Keratinocyte (primary cell): ENCODE data around the gene ATRNL1. TPM values are rescaled to one million over a fixed set of nuclear protein-coding genes. Genes with fewer than 3 reads are reported as not detected.

Source experiments
- DNase-seq: peaks from one replicate; pipeline ENCODE4 v3.0.0-alpha.2; 2011; ENCODE audit warnings: low read depth, missing footprints, low spot score
- FAIRE-seq: peaks from 2 replicates; lab custom pipeline; 2011; peaks lifted over from hg19 to GRCh38; lab: Jason Lieb, UNC
- H2AFZ ChIP-seq: 2 replicates; pipeline ENCODE4 v1.6.0; 2012; ENCODE audit warnings: low read length, control low read depth, inconsistent platforms; ENCODE audit not compliant: control insufficient read depth
- H3K27ac ChIP-seq: 2 replicates; pipeline ENCODE4 v1.5.1; 2011; ENCODE audit warnings: low read length; ENCODE audit not compliant: control insufficient read depth, insufficient read depth
- H3K27me3 ChIP-seq: 3 replicates; pipeline ENCODE4 v1.6.0; 2011; ENCODE audit warnings: low read length; ENCODE audit not compliant: control insufficient read depth, insufficient read depth; ENCODE audit errors: extremely low read depth
- H3K36me3 ChIP-seq, 2 experiments: 2 replicates in 1 of 2; 3 replicates in 1 of 2; pipeline ENCODE4 v1.5.1; 2011; ENCODE audit warnings: low read length in 2 of 2, mild to moderate bottlenecking in 1 of 2; ENCODE audit not compliant: control insufficient read depth in 2 of 2, insufficient read depth in 2 of 2; ENCODE audit errors: extremely low read depth in 1 of 2
- H3K4me1 ChIP-seq: 3 replicates; pipeline ENCODE4 v1.5.1; 2011; ENCODE audit warnings: low read length; ENCODE audit not compliant: control insufficient read depth, insufficient read depth; ENCODE audit errors: extremely low read depth
- H3K4me2 ChIP-seq: 3 replicates; pipeline ENCODE4 v1.6.0; 2011; ENCODE audit warnings: low read depth, low read length; ENCODE audit not compliant: control insufficient read depth, insufficient read depth; ENCODE audit errors: extremely low read depth
- H3K4me3 ChIP-seq, 3 experiments: fragments of 200-600 bp in 1 of 3; sonication (generic) in 1 of 3; 2 replicates in 2 of 3; 3 replicates in 1 of 3; pipeline ENCODE4 v1.5.1; 2011 to 2016; ENCODE audit warnings: low read length in 3 of 3, mild to moderate bottlenecking in 3 of 3, control low read depth in 2 of 3, inconsistent platforms in 1 of 3, low read depth in 1 of 3, mixed read lengths in 1 of 3, mixed run types in 1 of 3, moderate library complexity in 1 of 3; ENCODE audit not compliant: control insufficient read depth in 2 of 3, insufficient read depth in 2 of 3; ENCODE audit errors: extremely low read depth in 1 of 3
- H3K79me2 ChIP-seq: 2 replicates; pipeline ENCODE4 v1.6.0; 2012; ENCODE audit warnings: low read length; ENCODE audit not compliant: control insufficient read depth, insufficient read depth
- H3K9ac ChIP-seq: 3 replicates; pipeline ENCODE4 v1.6.0; 2011; ENCODE audit warnings: low read length; ENCODE audit not compliant: control insufficient read depth, insufficient read depth; ENCODE audit errors: extremely low read depth
- H3K9me1 ChIP-seq: 3 replicates; pipeline ENCODE4 v1.6.0; 2011; ENCODE audit warnings: low read length; ENCODE audit not compliant: control insufficient read depth, insufficient read depth; ENCODE audit errors: extremely low read depth
- H3K9me3 ChIP-seq: 2 replicates; pipeline ENCODE4 v1.5.1; 2012; ENCODE audit warnings: low read depth, low read length; ENCODE audit not compliant: control insufficient read depth
- H4K20me1 ChIP-seq: 3 replicates; pipeline ENCODE4 v1.6.0; 2011; ENCODE audit warnings: low read length; ENCODE audit not compliant: control insufficient read depth, insufficient read depth; ENCODE audit errors: extremely low read depth
- EZH2 ChIP-seq: IDR thresholded peaks from one replicate; pipeline ENCODE4 v1.6.1; 2012; ENCODE audit warnings: inconsistent platforms, mild to moderate bottlenecking, low read length, moderate library complexity
- dilution Hi-C: fragments of 300-500 bp; cut with MboI; formaldehyde crosslinking; loops from one replicate; pipeline ENCODE4 v1.7.0; 2020; ENCODE audit warnings: low sequenced_read_pairs; ENCODE audit not compliant: extremely low pct_ligation_motif_present
- polyA plus RNA-seq, 5 experiments: library from polyadenylated mRNA; depleted of rRNA in 3 of 5; stranded (reverse) in 3 of 5; stranded (forward) in 1 of 5; unstranded in 1 of 5; fragments of >200 nt; gene quantifications; 1 replicate in 1 of 5; 2 replicates in 3 of 5; 3 replicates in 1 of 5; pipeline versions ENCODE4 v1.2.1 to v1.2.3, GENCODE V29; 2011 to 2012; ENCODE audit warnings: missing spikeins in 2 of 5, low read depth in 1 of 5, low replicate concordance in 1 of 5
- TF ChIP-seq, protein P1 (sequence below), 3 experiments: IDR thresholded peaks in 1 of 3; conservative IDR thresholded peaks in 1 of 3; optimal IDR thresholded peaks in 1 of 3; 2 replicates in 2 of 3; 3 replicates in 1 of 3; pipeline versions ENCODE3 to v1.5.1; 2011; ENCODE audit warnings: low read length in 3 of 3, mild to moderate bottlenecking in 3 of 3, moderate library complexity in 2 of 3, control low read depth in 1 of 3, inconsistent platforms in 1 of 3; ENCODE audit not compliant: insufficient read depth in 2 of 3; ENCODE audit errors: extremely low read depth in 1 of 3

ATRNL1 gene
- polyA plus RNA-seq, 1 donor (not counting 4 experiments of a cell fraction or from before 2014, with no cell fraction given), result 0.07 TPM

DNA sequence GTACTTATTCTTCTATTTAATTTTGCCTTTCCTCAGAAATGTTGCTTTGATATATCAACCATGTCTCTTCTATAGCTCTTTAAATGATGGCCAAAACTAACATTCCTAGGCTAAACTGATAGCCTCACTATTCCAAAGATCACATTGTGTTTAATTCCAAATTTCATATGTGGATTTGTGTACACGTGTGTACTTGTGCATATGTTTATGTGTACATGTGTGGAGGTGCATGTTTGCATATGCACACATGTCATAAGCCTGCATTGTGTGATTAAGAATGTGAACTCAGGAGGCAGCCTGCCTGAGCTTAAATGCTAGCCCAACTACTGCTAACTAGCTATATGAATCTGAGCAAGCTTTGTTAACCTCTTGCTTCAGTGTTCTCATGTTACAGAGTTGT is 753.4 kb downstream of the ATRNL1 start:
- Histone ChIP-seq H3K79me2 (no peaks in the 10 kb centered on the region), H2AFZ (no peak overlapping the region), H4K20me1 (no peaks in the 10 kb centered on the region), H3K27me3 (no peaks in the 10 kb centered on the region), H3K4me1 (no peaks in the 10 kb centered on the region), H3K27ac (no peak overlapping the region), H3K4me3 (no peak overlapping the region), H3K9me3 (no peaks in the 10 kb centered on the region), H3K9ac (no peak overlapping the region), H3K9me1 (no peaks in the 10 kb centered on the region), H3K36me3 (no peaks in the 10 kb centered on the region), H3K4me2 (no peak overlapping the region)
- FAIRE-seq, result peak; percentile 29
- no peak for DNase-seq
- dilution Hi-C loops, result no loop called here
- TF ChIP-seq, protein P1, sequence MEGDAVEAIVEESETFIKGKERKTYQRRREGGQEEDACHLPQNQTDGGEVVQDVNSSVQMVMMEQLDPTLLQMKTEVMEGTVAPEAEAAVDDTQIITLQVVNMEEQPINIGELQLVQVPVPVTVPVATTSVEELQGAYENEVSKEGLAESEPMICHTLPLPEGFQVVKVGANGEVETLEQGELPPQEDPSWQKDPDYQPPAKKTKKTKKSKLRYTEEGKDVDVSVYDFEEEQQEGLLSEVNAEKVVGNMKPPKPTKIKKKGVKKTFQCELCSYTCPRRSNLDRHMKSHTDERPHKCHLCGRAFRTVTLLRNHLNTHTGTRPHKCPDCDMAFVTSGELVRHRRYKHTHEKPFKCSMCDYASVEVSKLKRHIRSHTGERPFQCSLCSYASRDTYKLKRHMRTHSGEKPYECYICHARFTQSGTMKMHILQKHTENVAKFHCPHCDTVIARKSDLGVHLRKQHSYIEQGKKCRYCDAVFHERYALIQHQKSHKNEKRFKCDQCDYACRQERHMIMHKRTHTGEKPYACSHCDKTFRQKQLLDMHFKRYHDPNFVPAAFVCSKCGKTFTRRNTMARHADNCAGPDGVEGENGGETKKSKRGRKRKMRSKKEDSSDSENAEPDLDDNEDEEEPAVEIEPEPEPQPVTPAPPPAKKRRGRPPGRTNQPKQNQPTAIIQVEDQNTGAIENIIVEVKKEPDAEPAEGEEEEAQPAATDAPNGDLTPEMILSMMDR (optimal IDR thresholded peaks at IDR 0.05 in 1 of 3, IDR thresholded peaks at IDR 0.05 in 1 of 3, conservative IDR thresholded peaks at IDR 0.05 in 1 of 3; ENCODE audit: extremely low read depth in 1 of 3, insufficient read depth in 2 of 3, low read length in 3 of 3), result no peak

DNA sequence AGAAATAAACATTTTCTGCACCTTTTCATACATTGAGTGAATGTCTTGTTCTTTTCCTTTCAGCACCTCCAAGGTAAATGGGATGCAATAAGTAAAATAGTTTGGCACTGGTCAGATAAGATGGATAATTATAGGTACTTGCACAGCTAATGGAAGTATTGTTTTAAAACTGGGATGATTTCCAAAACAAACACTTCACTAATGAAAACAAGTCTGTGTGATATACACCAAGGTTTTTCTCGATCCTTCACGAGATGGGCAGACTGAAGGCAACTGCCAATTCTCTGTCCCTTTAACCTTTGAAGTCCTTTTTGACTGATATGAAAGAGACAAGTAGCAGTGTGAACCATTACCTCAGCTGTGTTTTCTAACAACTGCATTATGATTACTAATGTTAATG is 756.0 kb downstream of the ATRNL1 start:
- Histone ChIP-seq H3K4me3 (no peak overlapping the region), H3K9ac (no peak overlapping the region), H3K27ac (no peak overlapping the region), H4K20me1 (no peaks in the 10 kb centered on the region), H3K4me1 (peaks cover 7% of the 10 kb centered on the region), H3K27me3 (no peaks in the 10 kb centered on the region), H3K9me3 (no peaks in the 10 kb centered on the region), H3K4me2 (no peak overlapping the region), H3K9me1 (no peaks in the 10 kb centered on the region), H3K79me2 (no peaks in the 10 kb centered on the region), H2AFZ (no peak overlapping the region), H3K36me3 (no peaks in the 10 kb centered on the region)
- dilution Hi-C loops, result no loop called here
- FAIRE-seq (no peak), DNase-seq (no peak)
- no peak for TF ChIP-seq EZH2
- TF ChIP-seq, protein P1 (optimal IDR thresholded peaks at IDR 0.05 in 1 of 3, IDR thresholded peaks at IDR 0.05 in 1 of 3, conservative IDR thresholded peaks at IDR 0.05 in 1 of 3; ENCODE audit: extremely low read depth in 1 of 3, insufficient read depth in 2 of 3, low read length in 3 of 3), result no peak
